Measurements from ENCODE around the gene PDE2A. TPM values are rescaled to one million over a fixed set of nuclear protein-coding genes. Genes with fewer than 3 reads are reported as not detected.

PDE2A gene
- polyA plus RNA-seq, 3 donors = 0.18 to 1.7 (median 0.53) TPM

- no peaks in the 10 kb centered on the region for H3K36me3 ChIP-seq (replicated peaks in 1 of 2; ENCODE audit: control insufficient read depth in 1 of 2, insufficient read depth in 2 of 2, low read length in 2 of 2)
- H3K27me3 ChIP-seq (ENCODE audit: control insufficient read depth in 2 of 2, insufficient read depth in 2 of 2, low read length in 2 of 2) = peaks cover 17 to 62% of the 10 kb centered on the region in 2 donors
- no peak overlapping the region for H3K4me3 ChIP-seq (replicated peaks in 1 of 3; ENCODE audit: low read depth in 2 of 3, low read length in 3 of 3)
- Mint-ChIP-seq H3K27ac (no peak overlapping the region), H3K27me3 (ENCODE audit: low read depth in 3 of 3) (peaks cover 52 to 58% (median 55%) of the 10 kb centered on the region in 3 donors), H3K4me1 (no peaks in the 10 kb centered on the region), H3K36me3 (peaks cover 0 to 2% of the 10 kb centered on the region in 2 donors), H3K4me3 (no peak overlapping the region), H3K9me3 (peaks cover 8 to 23% (median 16%) of the 10 kb centered on the region in 7 donors)
- TF ChIP-seq CTCF (IDR thresholded peaks at IDR 0.05) = no peak
- H3K27ac ChIP-seq (ENCODE audit: low read depth in 1 of 2, low read length in 2 of 2) = no peak overlapping the region
- H3K9me3 ChIP-seq (replicated peaks in 1 of 2; ENCODE audit: control insufficient read depth in 1 of 2, insufficient read depth in 1 of 2, low read length in 2 of 2) = peaks cover 14 to 20% of the 10 kb centered on the region in 2 donors
- H3K9ac ChIP-seq (ENCODE audit: insufficient read depth, low read length, poor library complexity, severe bottlenecking) = no peak overlapping the region
- H3K79me2 ChIP-seq (ENCODE audit: insufficient read depth, low read length) = no peaks in the 10 kb centered on the region
- WGBS (ENCODE audit: insufficient coverage) = 68% methylated on average over 5 of the region's 8 CpGs
- H4K20me1 ChIP-seq (ENCODE audit: insufficient read depth, low read length) = peaks cover 7% of the 10 kb centered on the region
- intact Hi-C loops (cut with micrococcal nuclease) = no loop called here
- no peak overlapping the region for H3K4me2 ChIP-seq (replicated peaks; ENCODE audit: extremely low read depth, low read length, poor library complexity, severe bottlenecking)
- no peak for DNase-seq
- H2AFZ ChIP-seq (ENCODE audit: insufficient read depth, low read depth, low read length, poor library complexity, severe bottlenecking) = no peak overlapping the region
- no peaks in the 10 kb centered on the region for H3K4me1 ChIP-seq (ENCODE audit: control insufficient read depth in 1 of 2, insufficient read depth in 2 of 2, low read length in 2 of 2)
Observed at GRCh38 chr11:72669527-72669926, 4.7 kb downstream of the PDE2A start.

GRCh38 chr11:72668629-72669347, 5.4 kb downstream of the PDE2A start:
- intact Hi-C loops (cut with micrococcal nuclease) = no loop called here
- Histone ChIP-seq H3K27me3 (ENCODE audit: control insufficient read depth in 2 of 2, insufficient read depth in 2 of 2, low read length in 2 of 2) (peaks cover 13 to 54% of the 10 kb centered on the region in 2 donors), H3K36me3 (replicated peaks in 1 of 2; ENCODE audit: control insufficient read depth in 1 of 2, insufficient read depth in 2 of 2, low read length in 2 of 2) (no peaks in the 10 kb centered on the region), H3K4me3 (replicated peaks in 1 of 3; ENCODE audit: low read depth in 2 of 3, low read length in 3 of 3) (no peak overlapping the region), H3K9ac (ENCODE audit: insufficient read depth, low read length, poor library complexity, severe bottlenecking) (no peak overlapping the region), H3K4me2 (replicated peaks; ENCODE audit: extremely low read depth, low read length, poor library complexity, severe bottlenecking) (no peak overlapping the region), H2AFZ (ENCODE audit: insufficient read depth, low read depth, low read length, poor library complexity, severe bottlenecking) (no peak overlapping the region), H4K20me1 (ENCODE audit: insufficient read depth, low read length) (no peaks in the 10 kb centered on the region), H3K27ac (ENCODE audit: low read depth in 1 of 2, low read length in 2 of 2) (no peak overlapping the region), H3K79me2 (ENCODE audit: insufficient read depth, low read length) (no peaks in the 10 kb centered on the region), H3K9me3 (replicated peaks in 1 of 2; ENCODE audit: control insufficient read depth in 1 of 2, insufficient read depth in 1 of 2, low read length in 2 of 2) (peaks cover 14 to 16% of the 10 kb centered on the region in 2 donors), H3K4me1 (ENCODE audit: control insufficient read depth in 1 of 2, insufficient read depth in 2 of 2, low read length in 2 of 2) (no peaks in the 10 kb centered on the region)
- Mint-ChIP-seq H3K36me3 (peaks cover 0 to 2% of the 10 kb centered on the region in 2 donors), H3K9me3 (peaks cover 8 to 23% (median 15%) of the 10 kb centered on the region in 7 donors), H3K4me1 (no peaks in the 10 kb centered on the region), H3K4me3 (peak overlapping the region in 1 of 2 donors; percentile 33), H3K27me3 (ENCODE audit: low read depth in 3 of 3) (peaks cover 45 to 53% (median 48%) of the 10 kb centered on the region in 3 donors), H3K27ac (no peak overlapping the region)
- DNase-seq = no peak
- TF ChIP-seq CTCF (IDR thresholded peaks at IDR 0.05) = no peak
- 72% methylated on average over 6 of the region's 7 CpGs for WGBS (ENCODE audit: insufficient coverage)
